ENCODE measurements around the gene RPL18. TPM values are rescaled to one million over a fixed set of nuclear protein-coding genes. Genes with fewer than 3 reads are reported as not detected.
A peak's percentile ranks its signal among the peaks of the same experiment; 100 is the strongest.

Gene RPL18
- total RNA-seq, 1 experiment from 2014 or later: 1,339 TPM

- CTCF ChIA-PET: interaction anchor here (0.6 to 0.7 kb wide), 2 partner anchors 110 to 251 kb away, joined by 3 to 4 read pairs; partner anchors contain the start of genes SYNGR4 and TMEM143
Measured at GRCh38 chr19:48614436-48615230, 4.3 kb downstream of the RPL18 start, which contains the start of gene FAM83E. FAM83E (minus strand) TSS chr19:48615076; CDS start chr19:48613372, 1,704 bp downstream.

GRCh38 chr19:48613852-48614435, 5.0 kb downstream of the RPL18 start:
- Mint-ChIP-seq H3K36me3 (ENCODE audit: insufficient read depth, unreplicated experiment) (peaks cover 65% of the 10 kb centered on the region), H3K4me3 (ENCODE audit: low read depth, unreplicated experiment) (peak overlapping the region; percentile 94), H3K27ac (ENCODE audit: unreplicated experiment) (peak overlapping the region; percentile 100), H3K9me3 (ENCODE audit: low read depth, unreplicated experiment) (no peaks in the 10 kb centered on the region), H3K4me1 (ENCODE audit: low read depth, unreplicated experiment) (peaks cover 43% of the 10 kb centered on the region), H3K27me3 (ENCODE audit: unreplicated experiment) (no peaks in the 10 kb centered on the region)
- CTCF ChIA-PET: no interaction called here
- BruUV-seq (replicated peaks): no TSS peak
- TF ChIP-seq CTCF (IDR thresholded peaks at IDR 0.05; ENCODE audit: unreplicated experiment): no peak
- intact Hi-C loops (cut with micrococcal nuclease; ENCODE audit: unreplicated experiment): no loop called here
- no peak for DNase-seq

More at GRCh38 chr19:48614436-48615230, 4.3 kb downstream of the RPL18 start, which contains the start of gene FAM83E:
- DNase-seq: peak; percentile 92
- Mint-ChIP-seq H3K27ac (ENCODE audit: unreplicated experiment) (peak within 1 kb of the TSS; percentile 100), H3K9me3 (ENCODE audit: low read depth, unreplicated experiment) (no peaks in the 10 kb centered on the region), H3K4me1 (ENCODE audit: low read depth, unreplicated experiment) (peaks cover 48% of the 10 kb centered on the region), H3K27me3 (ENCODE audit: unreplicated experiment) (no peaks in the 10 kb centered on the region), H3K36me3 (ENCODE audit: insufficient read depth, unreplicated experiment) (peaks cover 72% of the 10 kb centered on the region), H3K4me3 (ENCODE audit: low read depth, unreplicated experiment) (peak within 1 kb of the TSS; percentile 94)
- BruUV-seq (replicated peaks): no TSS peak
- intact Hi-C loops (cut with micrococcal nuclease; ENCODE audit: unreplicated experiment): no loop called here
- TF ChIP-seq CTCF (IDR thresholded peaks at IDR 0.05; ENCODE audit: unreplicated experiment): no peak

GRCh38 chr19:48613024-48613851, 5.7 kb downstream of the RPL18 start:
- Mint-ChIP-seq H3K4me1 (ENCODE audit: low read depth, unreplicated experiment) (peaks cover 43% of the 10 kb centered on the region), H3K27me3 (ENCODE audit: unreplicated experiment) (no peaks in the 10 kb centered on the region), H3K4me3 (ENCODE audit: low read depth, unreplicated experiment) (peak overlapping the region; percentile 94), H3K27ac (ENCODE audit: unreplicated experiment) (peak overlapping the region; percentile 100), H3K36me3 (ENCODE audit: insufficient read depth, unreplicated experiment) (peaks cover 58% of the 10 kb centered on the region), H3K9me3 (ENCODE audit: low read depth, unreplicated experiment) (no peaks in the 10 kb centered on the region)
- intact Hi-C loops (cut with micrococcal nuclease; ENCODE audit: unreplicated experiment): no loop called here
- CTCF ChIA-PET: interaction anchor here (0.5 to 1.2 kb wide), 2 partner anchors 292 to 332 kb away, joined by 3 to 4 read pairs; no protein-coding TSS in a partner anchor
- DNase-seq: peak; percentile 50
- no TSS peak for BruUV-seq (replicated peaks)
- TF ChIP-seq CTCF (IDR thresholded peaks at IDR 0.05; ENCODE audit: unreplicated experiment): no peak

- no peak for DNase-seq
- no peaks in the 10 kb centered on the region for H3K9me3 Mint-ChIP-seq (ENCODE audit: low read depth, unreplicated experiment)
- H3K36me3 Mint-ChIP-seq (ENCODE audit: insufficient read depth, unreplicated experiment): peaks cover 45% of the 10 kb centered on the region
- no TSS peak for BruUV-seq (replicated peaks)
- H3K27ac Mint-ChIP-seq (ENCODE audit: unreplicated experiment): no peak overlapping the region
- H3K4me3 Mint-ChIP-seq (ENCODE audit: low read depth, unreplicated experiment): no peak overlapping the region
- TF ChIP-seq CTCF (IDR thresholded peaks at IDR 0.05; ENCODE audit: unreplicated experiment): no peak
- intact Hi-C loops (cut with micrococcal nuclease; ENCODE audit: unreplicated experiment): no loop called here
- no peaks in the 10 kb centered on the region for H3K27me3 Mint-ChIP-seq (ENCODE audit: unreplicated experiment)
- peaks cover 37% of the 10 kb centered on the region for H3K4me1 Mint-ChIP-seq (ENCODE audit: low read depth, unreplicated experiment)
- CTCF ChIA-PET: no interaction called here
Measured at GRCh38 chr19:48611872-48612271, 7.1 kb downstream of the RPL18 start.

Data from Calu3 (cell line).